GM19452 (cell line): ENCODE data around the gene HOXB8.

ENCODE experiments used
- ATAC-seq: cut with Tn5 transposase; IDR thresholded peaks from one replicate; pipeline ENCODE4 v1.9.1; 2021; ENCODE audit not compliant: unreplicated experiment

HOXB8 gene

DNA sequence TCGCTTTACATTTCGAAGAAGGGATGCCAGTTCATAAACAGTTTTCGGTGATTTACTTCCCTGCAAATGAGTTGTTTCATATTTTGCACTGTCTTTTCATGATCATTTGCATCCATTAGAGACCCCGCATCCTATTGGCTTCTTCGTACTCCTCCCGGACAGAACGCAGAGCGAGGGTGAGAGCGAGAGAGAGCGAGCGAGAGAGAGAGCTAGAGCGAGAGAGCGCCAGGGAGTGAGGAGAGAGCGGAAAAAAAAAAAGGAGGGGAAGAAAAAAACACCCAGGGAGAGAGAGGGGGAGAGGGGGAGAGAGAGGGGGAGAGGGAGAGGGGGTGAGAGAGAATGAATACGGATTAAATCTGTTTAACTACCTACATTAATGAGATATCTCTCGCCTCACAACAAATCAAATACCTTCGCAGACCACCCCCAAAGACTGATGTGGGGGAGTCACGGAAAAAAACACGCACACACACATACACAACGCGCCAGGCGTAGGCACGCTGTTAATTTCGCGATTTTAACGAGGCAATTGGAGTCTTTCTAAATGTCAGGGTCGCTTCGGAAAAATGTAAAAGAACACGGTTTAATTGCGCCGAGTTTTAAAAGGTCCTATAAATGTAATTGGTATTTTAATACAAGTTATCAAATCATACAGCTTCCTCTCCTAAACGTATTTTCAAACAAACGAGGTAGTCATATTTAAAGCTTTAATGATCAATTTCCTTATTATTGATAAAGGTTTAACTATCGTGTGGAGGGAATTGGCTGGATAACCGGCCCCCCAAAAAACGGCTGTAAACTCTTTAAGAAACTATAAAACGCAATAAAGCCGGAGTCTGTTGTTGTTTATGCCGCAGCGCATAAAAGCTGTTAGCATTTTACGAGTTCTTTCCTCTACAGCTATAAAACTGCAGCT, at the start of gene HOXB8:
HOXB8 (minus strand) TSS at position 246 of the 916 bp plus-strand sequence. CDS start 588 bp downstream, outside the sequence.
- no peak for ATAC-seq

DNA sequence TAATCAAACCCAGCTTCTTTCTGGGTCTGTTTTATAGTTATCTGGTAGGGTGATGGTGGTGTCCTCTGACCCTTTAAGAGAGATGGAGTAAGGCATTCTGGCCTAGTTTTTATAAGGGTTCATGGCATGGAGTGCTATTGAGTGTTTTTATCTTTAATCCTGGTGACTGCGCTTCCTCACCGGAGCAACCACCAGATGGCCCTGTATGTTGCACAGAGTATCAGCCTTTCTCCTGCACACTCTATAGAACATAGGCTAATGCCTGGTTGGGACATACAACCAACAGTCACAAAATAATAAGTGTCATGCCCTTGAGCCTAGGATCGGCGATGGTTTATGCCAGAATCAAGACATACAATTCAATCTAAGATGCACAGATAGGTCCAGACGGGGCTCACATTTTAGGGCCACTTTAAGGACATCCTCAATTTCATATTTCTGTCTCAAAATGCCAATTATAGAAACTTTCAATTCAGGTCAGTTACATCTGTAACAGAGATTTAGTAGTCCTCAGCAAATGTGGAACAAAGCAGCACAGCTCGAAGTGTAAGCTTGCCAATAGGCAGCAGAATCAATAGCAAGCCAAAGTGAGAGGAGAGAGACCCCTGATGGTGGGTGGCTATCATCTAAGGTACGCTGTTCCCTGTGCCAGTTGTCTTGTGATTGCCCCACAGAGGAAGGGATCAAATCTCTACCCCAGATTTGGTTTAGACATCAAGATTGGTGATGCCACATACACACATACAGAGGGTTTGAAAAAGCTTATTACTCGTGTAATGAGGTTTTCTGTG, 48.2 kb upstream of the HOXB8 start:
- ATAC-seq: no peak

DNA sequence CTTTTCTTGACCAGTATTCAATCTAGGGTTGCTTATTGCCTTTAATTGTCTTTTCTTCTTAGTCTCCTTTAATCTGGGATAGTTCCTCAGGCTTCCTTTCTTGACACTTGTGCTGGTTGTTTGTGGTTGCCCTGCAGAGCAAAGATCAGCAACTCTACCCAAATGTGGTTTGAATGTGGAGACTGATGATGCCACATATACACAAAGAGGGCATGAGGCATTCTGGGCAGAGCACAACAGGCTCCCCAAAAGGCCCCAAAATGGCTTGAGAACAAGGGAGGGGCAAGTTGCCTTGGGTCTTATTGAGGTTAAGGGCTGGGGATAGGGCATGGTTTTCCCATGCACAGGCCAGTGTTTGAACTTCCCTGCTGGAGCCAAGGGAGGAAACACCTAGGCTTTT, 40.8 kb upstream of the HOXB8 start:
- ATAC-seq: no peak

DNA sequence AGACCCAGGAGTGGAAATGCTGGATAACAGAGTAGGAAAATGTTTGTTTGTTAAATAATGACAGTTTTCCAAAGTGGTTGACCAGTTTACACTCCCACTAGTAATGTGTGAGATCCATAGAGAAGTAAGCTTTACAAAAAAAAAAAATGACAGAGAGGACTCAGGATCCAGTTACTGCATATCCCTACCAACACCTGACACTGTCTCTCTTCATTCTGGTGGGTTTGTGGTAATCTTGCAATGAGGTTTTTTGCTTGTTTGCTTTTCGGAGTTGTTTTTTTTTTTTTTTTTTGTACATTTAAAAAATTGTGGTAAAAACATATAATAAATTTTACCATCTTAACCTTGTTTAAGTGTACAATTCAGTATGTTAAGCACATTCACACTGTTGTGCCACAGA, 34.6 kb upstream of the HOXB8 start:
- no peak for ATAC-seq

DNA sequence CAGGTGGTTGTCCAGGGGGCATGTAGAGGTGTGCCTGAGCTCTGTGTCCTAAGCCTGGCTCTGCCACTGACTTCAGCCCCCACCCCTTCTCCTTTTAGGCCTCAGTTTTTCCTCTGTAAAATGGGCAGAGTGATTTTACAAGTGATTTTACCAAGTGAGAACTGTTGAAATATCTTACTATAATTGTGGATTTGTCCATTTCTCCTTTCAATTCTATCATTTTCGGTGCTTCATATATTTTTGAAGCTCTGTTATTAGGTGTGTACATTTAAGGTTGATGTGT, 32.8 kb upstream of the HOXB8 start:
- no peak for ATAC-seq

DNA sequence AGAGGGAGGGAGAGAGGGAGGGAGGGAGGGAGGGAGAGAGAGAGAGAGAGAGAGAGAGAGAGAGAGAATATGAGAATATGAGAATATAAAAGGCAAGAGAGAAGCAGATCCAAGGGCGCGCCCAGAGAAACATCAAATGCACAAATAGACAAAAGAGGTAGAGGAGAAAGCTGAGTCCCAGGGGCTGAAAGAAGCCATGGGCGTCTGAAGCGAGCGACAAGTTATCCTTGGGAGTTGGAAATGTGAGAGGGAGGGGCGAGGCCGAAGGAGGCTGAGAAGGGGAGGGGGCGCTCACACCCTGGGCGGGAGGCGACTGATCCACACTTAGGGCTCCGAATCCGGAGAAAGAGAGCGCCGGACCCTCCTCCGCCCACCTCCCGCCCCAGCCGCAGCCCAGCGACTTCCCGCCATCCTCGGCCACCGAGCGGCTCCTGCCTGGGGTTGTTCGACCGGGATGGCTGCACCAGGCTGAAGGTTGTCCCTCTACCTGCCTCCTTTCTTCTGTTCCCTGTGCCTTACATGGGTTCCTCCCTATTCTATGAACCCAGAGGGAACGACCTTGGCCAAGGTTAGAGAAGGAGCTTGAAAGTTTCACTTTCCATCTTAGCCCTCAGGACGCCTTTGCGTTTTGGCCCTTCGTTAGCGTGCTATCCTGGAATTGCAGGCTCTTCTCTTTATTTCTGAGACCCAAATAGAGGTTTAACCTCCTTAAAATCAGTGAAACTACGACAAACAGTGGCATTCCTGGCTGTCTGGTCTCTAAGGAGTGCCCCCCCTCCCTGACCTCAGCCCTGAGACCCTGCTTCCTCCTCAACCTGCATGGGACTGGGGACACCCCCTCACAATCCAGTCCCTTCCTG, 32.2 kb upstream of the HOXB8 start:
- no peak for ATAC-seq

DNA sequence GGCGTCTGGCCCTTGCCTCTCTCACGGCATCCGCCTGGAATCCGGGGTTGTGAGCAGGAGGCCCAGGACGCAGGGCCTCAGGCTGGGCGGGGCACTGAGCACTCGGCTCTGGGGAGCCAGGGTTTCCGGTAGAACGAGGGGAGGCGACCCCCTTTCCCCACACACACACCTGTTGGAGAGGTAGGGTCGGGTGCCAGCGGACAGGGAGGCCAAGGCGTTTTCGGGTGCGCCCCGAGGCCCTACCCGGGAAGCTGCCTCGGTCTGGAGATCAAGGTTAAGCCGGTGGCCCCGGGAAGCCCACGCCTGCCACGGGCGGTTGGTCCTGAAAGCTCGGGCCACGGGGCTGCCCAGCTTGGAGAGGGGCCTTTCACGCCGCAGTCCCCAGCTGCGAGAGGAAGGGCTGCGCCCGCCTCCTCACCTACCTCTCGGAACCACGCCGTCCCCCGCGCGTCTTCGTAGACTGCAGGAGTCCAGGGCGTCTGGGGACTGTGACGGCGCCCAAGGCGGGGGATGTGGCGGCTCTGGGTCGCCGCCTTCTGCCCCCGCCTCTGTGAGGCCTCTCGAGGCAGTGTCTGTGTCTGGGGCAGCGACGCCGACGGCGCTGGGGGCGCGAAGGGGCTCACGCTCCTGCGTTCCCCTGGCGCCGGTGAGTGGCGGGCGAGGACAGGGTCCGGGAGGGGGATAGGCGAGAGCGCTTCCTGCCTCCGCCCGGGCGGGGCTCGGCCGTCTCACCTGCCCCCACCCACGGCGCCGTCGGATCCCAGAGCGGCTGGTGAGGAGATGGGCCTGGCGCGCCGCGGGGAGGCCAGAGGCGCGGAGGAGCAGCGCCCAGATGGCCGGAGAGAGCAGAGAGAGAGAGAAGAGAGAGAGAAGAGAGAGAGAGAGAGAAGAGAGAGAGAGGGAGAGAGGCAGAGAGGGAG, 31.4 kb upstream of the HOXB8 start:
- ATAC-seq: no peak

DNA sequence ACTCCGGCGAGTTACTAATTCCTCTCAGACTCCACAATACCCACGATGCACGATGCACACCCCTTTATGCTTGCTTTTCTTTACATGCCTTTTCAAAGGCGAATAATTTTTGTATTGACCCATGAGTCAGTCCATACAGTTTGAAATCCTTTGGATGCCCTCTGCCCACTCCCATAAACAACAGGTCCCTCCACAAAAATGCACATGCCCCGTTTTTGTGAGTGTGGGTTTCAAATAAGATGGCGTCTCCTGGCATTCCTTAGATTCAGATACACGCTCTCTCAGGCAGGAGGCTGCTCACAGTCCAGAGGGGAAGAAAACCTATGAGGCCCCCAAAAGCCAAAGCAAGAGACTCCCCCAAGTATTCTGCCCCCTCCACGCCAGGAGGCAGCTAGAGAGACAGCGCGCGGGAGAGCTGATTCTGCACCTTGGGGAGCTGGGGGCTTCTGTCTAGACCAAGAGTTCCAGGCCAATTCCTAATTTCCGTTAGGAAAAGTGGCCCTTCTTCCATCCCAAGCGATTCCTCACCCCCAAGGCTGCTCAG, 30.6 kb upstream of the HOXB8 start:
- ATAC-seq: no peak

DNA sequence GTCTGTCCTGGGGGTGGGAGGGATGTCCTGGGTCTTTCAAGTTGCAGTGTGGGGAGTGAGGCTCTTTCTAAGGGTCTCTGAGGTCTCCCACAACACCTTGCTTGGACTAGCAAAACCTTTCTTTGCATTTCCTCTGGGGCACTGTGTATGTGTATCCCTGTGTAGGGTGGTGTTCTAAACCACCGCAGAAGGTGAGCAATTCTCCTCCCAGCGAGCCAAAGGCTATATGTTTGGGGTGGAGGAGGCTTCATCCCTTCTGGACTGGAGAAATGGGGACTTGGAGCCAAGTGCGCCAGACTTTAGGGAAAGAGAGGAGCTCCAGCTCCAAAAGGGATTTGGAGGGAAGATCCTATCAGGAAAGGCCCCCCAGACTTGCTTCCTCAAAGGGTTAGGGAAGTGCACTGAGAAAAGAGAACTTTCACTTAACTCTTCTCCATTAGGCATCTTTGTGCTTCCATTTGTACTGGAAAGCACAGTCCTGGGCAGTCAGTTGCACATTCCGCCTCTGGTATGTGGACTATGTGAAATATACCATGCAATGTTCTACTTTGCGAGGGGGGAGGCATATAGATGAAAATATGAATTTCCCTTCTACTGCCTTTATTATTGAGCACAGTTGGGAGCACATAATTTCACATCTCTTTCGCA, 29.9 kb upstream of the HOXB8 start:
- ATAC-seq: no peak

DNA sequence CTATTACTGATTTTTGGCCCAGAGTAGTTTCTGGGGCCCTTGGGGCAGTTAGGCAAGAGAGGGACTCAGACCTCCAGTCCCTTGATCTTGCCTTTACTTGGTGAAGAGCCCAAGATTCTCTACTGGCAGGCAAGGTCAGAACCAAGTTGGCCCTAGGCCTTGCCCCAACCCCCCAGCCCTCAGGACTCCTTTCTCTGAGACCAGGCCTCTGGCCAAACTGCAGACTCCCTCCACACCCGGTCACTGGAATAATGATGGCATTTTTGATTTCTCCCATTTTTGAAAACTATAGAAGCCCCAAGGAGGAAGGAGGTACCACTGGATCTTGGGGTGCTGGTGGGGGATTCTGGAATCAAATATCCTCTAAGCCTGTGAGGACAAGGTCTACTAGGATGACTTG, 29.1 kb upstream of the HOXB8 start:
- ATAC-seq: no peak

DNA sequence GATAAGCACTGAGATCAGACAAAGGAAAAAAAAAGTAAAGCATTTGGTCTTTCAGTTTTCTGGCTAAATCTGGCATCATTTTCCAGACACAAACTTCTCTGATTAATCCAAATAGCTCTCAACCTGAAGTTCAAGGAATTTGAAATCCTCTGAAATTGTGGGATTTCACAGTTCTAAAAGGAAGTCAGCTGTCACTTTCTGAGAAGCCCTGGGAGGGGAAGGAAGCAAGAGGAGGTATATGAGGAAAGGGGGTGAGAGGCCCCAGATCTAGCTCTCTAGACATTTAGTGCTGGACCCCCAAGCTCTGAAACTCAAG, 28.6 kb upstream of the HOXB8 start:
- ATAC-seq: no peak

DNA sequence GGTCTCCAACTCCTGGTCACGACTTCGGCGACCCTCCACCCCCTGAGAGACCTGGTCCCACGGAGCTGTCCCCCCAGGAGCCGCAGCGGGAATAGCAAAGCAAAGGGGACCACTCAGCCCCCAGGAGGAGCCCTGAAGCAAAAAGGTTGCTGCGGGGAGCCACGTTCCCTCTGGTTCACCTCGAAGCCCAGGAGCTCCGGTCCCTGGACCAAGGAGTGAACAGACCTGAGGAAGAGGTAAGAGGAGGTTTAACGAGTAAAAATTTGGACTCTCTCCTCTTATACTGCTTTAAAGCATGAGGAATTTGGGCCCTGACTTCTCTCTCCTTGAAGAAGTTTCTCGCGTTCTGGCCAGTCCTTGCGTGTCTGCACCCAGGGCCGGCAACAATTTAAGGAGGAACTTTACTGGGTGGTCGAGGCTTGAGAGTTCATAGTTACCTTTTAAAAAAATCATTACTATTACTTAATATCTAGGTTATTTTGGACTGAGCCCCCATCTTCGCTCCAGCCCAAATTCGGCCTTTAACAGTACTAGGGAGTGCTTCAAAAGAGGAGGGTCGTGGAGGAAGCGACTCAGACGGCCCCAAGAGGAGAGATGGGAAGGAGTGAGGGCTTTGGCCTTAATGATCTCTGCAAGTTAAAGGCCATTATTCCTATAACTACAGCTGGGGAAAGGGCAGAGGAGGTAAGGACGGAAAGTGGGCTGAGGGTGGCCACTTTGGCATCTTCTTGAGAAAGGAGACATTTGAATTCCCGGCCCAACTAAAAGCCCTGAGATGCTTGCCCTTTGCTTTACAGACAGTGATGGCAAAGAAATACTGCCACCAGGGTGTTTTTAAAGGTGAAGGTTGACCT, 28.0 kb upstream of the HOXB8 start:
- no peak for ATAC-seq

DNA sequence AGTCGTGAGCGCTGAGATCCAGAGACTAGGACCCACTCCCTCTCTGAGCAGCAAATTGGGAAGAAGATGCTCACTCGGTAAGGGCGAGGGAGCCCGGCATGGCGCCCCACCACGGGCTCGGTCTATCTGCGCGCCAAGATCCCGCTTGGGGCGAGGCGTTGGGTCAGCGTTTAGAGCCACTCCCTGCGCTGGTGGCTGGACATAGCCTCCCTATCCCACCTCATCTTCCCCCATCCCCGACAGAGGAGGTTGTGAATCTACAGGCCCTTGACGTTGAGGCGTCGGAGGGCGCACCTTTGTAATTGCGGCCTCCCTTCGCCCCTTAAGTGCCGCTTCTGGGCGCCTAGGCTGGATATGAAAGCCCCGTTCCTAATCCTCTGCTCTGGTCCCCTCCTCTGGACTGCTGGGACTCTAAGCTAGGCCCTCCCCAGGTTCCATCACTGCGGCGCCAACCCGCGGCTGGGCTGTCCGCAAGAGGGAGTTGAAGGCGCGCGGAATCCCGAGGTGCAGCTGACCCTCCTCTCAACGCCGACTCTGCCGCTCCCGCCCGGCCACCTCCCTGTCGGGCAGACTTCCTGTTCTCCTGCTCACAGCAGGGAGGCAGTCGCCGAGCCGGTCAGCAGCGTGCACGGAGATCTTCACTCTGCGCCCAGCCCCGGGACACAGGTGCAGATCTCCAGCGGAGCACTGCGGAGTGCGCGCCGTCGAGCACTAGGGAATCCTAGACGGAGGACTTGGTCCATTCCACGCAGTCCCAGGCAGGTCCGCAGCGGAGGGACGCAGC, 27.2 kb upstream of the HOXB8 start:
- no peak for ATAC-seq

DNA sequence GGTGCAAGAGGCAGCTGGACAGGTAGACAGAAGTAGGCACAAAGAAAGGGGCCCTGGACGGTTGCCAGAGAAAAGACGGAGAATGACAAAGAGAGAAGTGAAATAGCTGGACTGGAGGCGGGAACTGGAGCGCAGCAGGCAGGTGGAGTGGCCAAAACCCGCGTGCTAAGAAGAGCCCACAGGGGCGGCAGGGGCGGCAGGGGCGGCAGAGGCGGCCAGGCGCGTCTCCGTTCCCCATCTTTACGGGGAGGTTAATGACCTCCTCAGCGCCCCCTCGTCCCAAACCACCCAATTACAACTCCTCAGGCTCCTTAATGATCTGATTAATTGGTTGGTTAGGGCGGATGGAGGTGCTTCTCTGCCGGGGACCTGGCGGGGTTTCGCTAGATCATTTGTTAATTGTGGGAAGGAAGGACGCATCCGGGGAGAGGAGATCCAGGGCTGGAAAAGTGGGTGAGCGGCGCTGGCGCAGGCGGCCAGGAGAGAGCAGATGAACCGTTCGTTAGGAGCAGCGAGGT, 26.5 kb upstream of the HOXB8 start:
- no peak for ATAC-seq

DNA sequence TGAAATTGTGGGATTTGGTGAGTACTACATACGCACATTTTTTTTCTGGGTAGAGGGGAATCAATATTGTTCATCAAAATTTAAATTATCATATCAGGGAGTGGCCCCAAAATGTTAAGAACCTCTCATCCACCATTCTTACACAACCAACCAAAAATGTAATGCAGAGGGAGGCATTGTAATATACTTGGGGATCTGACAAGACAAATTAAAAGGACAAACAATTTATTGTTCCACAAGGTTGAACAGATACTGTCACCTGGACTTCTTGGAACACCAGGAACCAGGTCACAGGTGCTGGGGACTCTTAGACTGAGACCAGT, 25.7 kb upstream of the HOXB8 start:
- ATAC-seq: no peak

DNA sequence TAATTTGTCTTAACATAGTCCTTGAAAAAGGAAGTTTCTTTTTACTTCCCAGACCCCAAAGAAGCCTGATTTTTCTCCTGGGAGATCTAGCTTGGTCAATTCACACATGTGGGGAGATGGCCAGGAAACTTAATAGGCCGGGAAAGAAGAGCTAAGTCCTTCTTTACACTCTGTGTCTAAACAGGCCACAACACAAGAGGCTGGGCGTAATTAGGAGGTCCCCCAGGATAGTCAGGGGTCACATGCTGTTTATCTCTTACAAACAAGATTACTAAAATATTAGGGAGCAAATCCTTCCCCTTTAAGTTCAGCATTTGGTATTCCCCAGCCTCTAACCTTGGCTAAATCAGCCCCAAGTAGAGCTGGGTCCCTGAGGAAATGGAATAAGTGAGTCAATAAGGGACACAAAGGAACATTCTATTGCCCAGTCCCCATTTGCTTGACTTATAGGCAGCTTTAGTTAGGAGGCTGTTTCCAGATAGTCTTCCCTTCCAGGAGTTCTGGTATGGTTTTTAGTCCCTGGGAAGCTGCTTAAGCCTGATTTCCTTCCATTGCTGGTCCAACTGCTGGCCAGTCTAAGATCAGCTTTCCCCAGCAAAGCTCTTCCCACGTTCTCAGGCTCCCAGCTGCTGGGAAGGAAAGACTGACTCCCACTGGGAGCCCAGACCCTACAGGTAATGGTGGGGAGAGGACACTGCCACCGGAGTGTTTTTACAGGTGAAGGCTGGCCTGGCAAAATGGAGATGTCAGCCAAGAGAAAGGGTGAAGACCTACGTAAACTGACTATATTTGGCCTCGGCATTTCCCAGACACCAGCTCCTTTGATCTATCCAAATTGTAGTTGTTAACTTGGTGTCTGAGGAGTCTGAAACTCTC, 25.1 kb upstream of the HOXB8 start:
- no peak for ATAC-seq

DNA sequence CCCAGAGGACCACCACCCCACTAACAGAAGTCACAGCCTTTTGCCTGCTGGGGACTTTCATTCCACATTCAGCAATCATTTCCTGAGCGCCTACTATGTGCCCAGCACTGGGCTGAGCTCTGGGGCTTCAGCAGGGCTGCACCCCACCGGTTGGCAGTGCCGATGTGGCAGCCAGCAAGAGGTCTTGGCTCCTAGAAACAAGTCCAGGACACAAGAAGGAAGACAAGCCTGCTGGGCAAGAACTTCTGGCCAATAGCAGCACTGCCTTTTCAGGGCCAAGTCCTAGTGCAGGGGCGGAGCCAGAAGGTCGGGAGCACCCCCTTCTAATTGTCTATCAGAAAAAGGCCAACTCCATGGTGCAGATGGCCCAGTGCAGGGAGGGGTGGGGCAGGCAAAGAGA, 24.0 kb upstream of the HOXB8 start:
- ATAC-seq: no peak
